Nephron (organoid): ENCODE data around the gene CRISPLD2.

Source experiments
- H3K27ac Mint-ChIP-seq, 3 experiments: 2 replicates each; pipeline ENCODE4 v1.8.0; 2020; ENCODE audit warnings: mixed read lengths in 3 of 3, mild to moderate bottlenecking in 2 of 3, moderate library complexity in 1 of 3
- H3K27me3 Mint-ChIP-seq: 2 replicates; pipeline ENCODE4 v1.8.0; 2021; ENCODE audit warnings: low read depth, mild to moderate bottlenecking, moderate library complexity, mixed read lengths
- H3K36me3 Mint-ChIP-seq: 2 replicates; pipeline ENCODE4 v1.8.0; 2020; ENCODE audit warnings: low read depth, mixed read lengths
- H3K4me1 Mint-ChIP-seq: 2 replicates; pipeline ENCODE4 v1.8.0; 2020; ENCODE audit warnings: mixed read lengths
- H3K4me3 Mint-ChIP-seq, 3 experiments: 2 replicates each; pipeline ENCODE4 v1.8.0; 2020; ENCODE audit warnings: mild to moderate bottlenecking in 3 of 3, mixed read lengths in 3 of 3, moderate library complexity in 2 of 3
- H3K9me3 Mint-ChIP-seq: 2 replicates; pipeline ENCODE4 v1.8.0; 2020; ENCODE audit warnings: mixed read lengths
- TF ChIP-seq, protein P1 (sequence below), 3 experiments: fragments of 200-600 bp; sonication (generic); IDR thresholded peaks; one replicate each; pipeline ENCODE4 v1.5.0; 2021; ENCODE audit warnings: antibody characterized with exemption in 3 of 3; ENCODE audit not compliant: unreplicated experiment in 3 of 3

The CRISPLD2 gene

DNA sequence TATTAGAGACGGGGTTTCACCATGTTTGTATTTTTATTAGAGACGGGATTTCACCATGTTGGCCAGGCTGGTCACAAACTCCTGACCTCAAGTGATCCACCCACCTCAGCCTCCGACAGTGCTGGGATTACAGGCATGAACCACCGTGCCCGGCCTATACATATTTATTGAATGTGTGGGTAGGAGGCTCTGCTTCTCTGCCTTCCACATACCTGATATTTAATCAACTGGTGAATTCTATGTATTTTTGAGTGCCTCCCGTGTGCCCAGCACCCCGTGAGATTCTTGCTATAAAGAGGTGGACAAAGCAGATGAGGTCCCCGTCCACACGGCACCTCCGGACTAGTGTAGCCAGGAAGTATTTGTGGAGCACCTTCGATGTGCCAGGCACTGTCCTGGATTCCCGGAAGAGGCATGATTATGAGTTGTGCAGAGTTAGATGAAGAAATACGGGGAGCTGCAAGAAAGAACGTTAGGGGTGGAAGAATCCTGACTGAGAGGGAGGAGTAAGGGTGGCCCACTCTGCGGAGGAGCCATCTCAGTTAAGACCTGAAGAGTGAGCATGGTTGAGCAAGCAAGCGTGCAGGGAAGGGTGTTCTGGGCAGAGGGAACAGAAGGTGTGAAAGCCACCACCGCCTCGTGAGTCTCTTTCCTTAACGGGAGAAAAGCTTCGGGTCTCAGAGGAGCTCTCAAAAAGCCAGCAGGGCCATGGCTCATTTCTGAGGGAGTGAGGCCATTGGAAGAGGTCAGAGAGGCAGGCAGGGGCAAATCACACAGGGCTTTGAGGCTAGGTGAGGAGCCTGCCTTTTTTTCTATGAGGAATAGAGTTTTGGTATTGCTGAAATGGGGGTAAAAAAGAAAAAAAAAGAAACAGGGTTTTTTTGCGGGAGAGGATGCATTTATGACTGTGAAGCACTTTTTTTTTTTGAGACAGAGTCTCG lies 21.2 kb downstream of the CRISPLD2 start:
- H3K27me3 Mint-ChIP-seq: peaks cover 21% of the 10 kb centered on the region
- H3K36me3 Mint-ChIP-seq: no peaks in the 10 kb centered on the region
- H3K9me3 Mint-ChIP-seq: no peaks in the 10 kb centered on the region
- peak overlapping the region in 2 of 3 experiments; percentile 3 to 22 for H3K27ac Mint-ChIP-seq
- TF ChIP-seq, protein P1, sequence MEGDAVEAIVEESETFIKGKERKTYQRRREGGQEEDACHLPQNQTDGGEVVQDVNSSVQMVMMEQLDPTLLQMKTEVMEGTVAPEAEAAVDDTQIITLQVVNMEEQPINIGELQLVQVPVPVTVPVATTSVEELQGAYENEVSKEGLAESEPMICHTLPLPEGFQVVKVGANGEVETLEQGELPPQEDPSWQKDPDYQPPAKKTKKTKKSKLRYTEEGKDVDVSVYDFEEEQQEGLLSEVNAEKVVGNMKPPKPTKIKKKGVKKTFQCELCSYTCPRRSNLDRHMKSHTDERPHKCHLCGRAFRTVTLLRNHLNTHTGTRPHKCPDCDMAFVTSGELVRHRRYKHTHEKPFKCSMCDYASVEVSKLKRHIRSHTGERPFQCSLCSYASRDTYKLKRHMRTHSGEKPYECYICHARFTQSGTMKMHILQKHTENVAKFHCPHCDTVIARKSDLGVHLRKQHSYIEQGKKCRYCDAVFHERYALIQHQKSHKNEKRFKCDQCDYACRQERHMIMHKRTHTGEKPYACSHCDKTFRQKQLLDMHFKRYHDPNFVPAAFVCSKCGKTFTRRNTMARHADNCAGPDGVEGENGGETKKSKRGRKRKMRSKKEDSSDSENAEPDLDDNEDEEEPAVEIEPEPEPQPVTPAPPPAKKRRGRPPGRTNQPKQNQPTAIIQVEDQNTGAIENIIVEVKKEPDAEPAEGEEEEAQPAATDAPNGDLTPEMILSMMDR (IDR thresholded peaks at IDR 0.05; ENCODE audit: unreplicated experiment in 3 of 3): no peak
- no peak overlapping the region for H3K4me3 Mint-ChIP-seq
- peaks cover 40% of the 10 kb centered on the region for H3K4me1 Mint-ChIP-seq

DNA sequence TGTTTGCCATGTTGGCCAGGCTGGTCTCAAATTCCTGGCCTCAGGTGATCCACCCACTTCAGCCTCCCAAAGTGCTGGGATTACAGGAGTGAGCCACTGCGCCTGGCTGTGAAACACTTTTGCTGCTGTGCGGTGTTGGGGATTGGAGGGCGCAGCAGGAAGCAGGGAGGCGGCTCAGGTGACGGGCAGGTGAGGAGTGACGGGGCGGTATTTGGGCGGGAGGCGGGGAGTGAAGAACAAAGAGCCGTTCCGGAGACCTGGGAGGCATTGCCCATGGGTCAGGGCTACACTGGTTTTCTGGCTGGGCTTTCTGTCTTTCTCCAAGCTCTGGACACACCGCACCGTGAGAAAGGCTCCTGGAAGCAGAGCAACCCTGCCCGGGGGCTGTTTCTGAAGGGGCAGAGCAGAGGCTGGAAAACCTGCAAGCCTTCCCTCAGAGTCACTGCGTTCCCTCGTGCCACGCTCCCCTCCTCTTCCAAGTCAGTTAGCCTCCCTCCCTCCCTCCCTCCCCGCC lies 22.1 kb downstream of the CRISPLD2 start:
- peak overlapping the region in 1 of 3 experiments; percentile 34 for H3K4me3 Mint-ChIP-seq
- H3K4me1 Mint-ChIP-seq: peaks cover 35% of the 10 kb centered on the region
- H3K9me3 Mint-ChIP-seq: no peaks in the 10 kb centered on the region
- H3K27ac Mint-ChIP-seq: peak overlapping the region; percentile 3 to 77 (median 22)
- TF ChIP-seq, protein P1 (IDR thresholded peaks at IDR 0.05; ENCODE audit: unreplicated experiment in 3 of 3): no peak
- peaks cover 4% of the 10 kb centered on the region for H3K36me3 Mint-ChIP-seq
- H3K27me3 Mint-ChIP-seq: peaks cover 21% of the 10 kb centered on the region

DNA sequence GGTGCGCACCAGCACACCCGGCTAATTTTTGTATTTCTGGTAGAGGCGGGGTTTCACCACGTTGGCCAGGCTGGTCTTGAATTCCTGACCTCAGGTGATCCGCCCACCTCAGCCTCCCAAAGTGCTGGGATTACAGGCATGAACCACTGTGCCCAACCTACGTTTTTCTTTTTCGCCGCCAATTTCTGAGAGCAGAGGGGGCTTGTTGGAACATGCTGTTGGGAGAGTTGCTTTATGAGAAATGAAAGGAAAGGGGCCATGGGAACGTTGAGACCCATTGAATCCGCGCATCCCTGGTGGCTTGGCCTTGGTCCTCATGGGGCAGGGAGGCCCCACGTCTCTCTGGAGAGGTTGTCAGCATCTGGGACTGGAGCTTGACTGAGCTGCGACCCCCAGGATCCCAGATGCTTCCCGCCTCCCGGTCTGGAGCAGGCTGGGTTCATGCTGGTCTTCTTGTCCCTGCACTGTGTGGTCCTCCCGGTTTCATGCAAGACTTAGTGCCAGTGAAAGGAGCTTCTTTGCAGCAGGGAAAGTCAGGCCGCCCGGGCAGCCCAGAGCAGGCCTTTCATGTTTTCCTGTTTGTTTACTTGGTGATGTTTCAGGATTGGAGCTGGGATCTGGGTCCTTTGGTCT lies 22.8 kb downstream of the CRISPLD2 start:
- H3K4me1 Mint-ChIP-seq: peaks cover 34% of the 10 kb centered on the region
- peak overlapping the region; percentile 52 to 77 (median 62) for H3K27ac Mint-ChIP-seq
- no peak overlapping the region for H3K4me3 Mint-ChIP-seq
- TF ChIP-seq, protein P1 (IDR thresholded peaks at IDR 0.05; ENCODE audit: unreplicated experiment in 3 of 3): no peak
- peaks cover 21% of the 10 kb centered on the region for H3K27me3 Mint-ChIP-seq
- no peaks in the 10 kb centered on the region for H3K9me3 Mint-ChIP-seq
- peaks cover 4% of the 10 kb centered on the region for H3K36me3 Mint-ChIP-seq

DNA sequence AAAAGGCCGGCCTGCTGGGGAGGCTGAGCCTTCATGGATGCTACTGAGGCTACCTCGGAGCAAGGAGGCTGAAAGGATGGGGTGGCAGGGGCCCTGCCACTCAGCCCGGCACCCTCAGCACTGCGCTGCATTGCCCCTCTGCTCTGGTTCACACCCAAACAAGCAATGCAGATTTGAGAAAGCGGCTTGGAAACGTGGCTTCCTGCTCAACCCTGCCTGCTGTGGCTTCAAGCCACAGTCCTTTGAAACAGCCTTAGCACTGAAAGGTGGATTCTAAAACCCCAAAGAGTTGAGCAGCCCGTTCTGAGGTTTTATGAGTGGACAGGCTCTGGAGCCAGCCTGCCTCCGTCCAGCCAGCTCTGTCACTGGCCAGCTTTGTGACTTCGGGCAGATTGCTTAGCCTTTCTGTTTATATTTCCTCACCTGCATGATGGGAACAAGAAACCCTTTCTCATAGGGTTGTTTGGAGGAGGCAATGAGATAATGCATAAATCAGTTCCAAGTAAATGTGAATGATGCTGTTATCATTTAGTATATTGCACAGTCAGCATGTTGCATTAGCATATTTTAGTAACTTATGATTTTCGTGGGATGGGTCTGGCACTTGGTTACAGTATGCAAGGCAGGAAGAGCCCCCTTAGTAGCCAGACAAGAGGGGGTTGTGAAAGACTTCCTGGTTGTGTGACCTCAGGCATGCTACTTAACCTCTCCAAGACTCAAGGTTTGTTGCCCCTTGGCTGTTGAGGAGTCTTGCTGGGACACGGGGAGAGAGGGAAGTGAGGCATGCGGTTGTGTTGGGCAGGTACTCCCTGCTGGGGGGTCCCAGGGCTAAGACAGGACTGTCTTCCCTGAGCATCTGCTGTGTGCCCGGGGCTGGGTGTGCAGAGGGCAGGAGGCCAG lies 23.6 kb downstream of the CRISPLD2 start:
- TF ChIP-seq, protein P1 (IDR thresholded peaks at IDR 0.05; ENCODE audit: unreplicated experiment in 3 of 3): no peak
- peaks cover 7% of the 10 kb centered on the region for H3K36me3 Mint-ChIP-seq
- no peak overlapping the region for H3K4me3 Mint-ChIP-seq
- H3K4me1 Mint-ChIP-seq: peaks cover 35% of the 10 kb centered on the region
- peak overlapping the region in 2 of 3 experiments; percentile 62 to 77 for H3K27ac Mint-ChIP-seq
- no peaks in the 10 kb centered on the region for H3K9me3 Mint-ChIP-seq
- peaks cover 27% of the 10 kb centered on the region for H3K27me3 Mint-ChIP-seq

DNA sequence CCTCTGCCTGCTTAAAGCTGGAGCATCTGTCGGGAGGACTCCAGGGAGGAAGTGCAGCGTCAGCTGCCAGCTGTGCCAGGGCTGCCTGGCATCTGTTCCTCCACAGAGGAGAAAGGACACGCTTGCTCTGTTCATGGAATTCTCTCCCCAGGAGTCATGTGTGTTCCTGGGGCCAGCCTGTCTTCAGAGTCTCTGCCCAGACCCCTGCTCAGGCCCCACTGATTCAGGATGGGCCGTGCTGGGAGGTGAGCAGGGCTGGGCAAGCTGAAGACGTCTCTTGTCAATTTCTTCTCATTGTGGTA lies 24.2 kb downstream of the CRISPLD2 start:
- Mint-ChIP-seq H3K27me3 (peaks cover 27% of the 10 kb centered on the region), H3K4me3 (no peak overlapping the region), H3K9me3 (no peaks in the 10 kb centered on the region), H3K36me3 (peaks cover 7% of the 10 kb centered on the region), H3K4me1 (peaks cover 35% of the 10 kb centered on the region), H3K27ac (peak overlapping the region in 2 of 3 experiments; percentile 35 to 77)
- TF ChIP-seq, protein P1 (IDR thresholded peaks at IDR 0.05; ENCODE audit: unreplicated experiment in 3 of 3): no peak
